Activated CD4-positive, alpha-beta memory T cell treated with anti-CD3 and anti-CD28 coated beads for 36 hours (primary cell): Measurements from ENCODE around the gene UTP25. TPM values are rescaled to one million over a fixed set of nuclear protein-coding genes. Genes with fewer than 3 reads are reported as not detected.
A peak's percentile ranks its signal among the peaks of the same experiment; 100 is the strongest.

ENCODE experiments used
- CTCF ChIA-PET: fragments of 350-600 bp; sonication (Branson Sonifier 250); formaldehyde crosslinking; loops from one replicate; lab custom pipeline; 2021; ENCODE audit warnings: antibody characterized with exemption, inconsistent platforms; lab: Charles Lee
- POLR2A ChIA-PET: fragments of 350-600 bp; sonication (Branson Sonifier 250); formaldehyde crosslinking; loops from one replicate; lab custom pipeline; 2021; ENCODE audit warnings: antibody characterized with exemption; lab: Charles Lee
- DNase-seq: peaks from one replicate; pipeline ENCODE4 v3.0.0-alpha.2; 2020
- H3K27ac Mint-ChIP-seq: one replicate; pipeline ENCODE4 v1.8.0; 2021; ENCODE audit warnings: mixed read lengths
- H3K27me3 Mint-ChIP-seq: one replicate; pipeline ENCODE4 v1.8.0; 2021; ENCODE audit warnings: mixed read lengths
- H3K36me3 Mint-ChIP-seq: one replicate; pipeline ENCODE4 v1.8.0; 2021; ENCODE audit warnings: mixed read lengths
- H3K4me1 Mint-ChIP-seq: one replicate; pipeline ENCODE4 v1.8.0; 2021; ENCODE audit warnings: low read depth, mixed read lengths
- H3K4me3 Mint-ChIP-seq: one replicate; pipeline ENCODE4 v1.8.0; 2021; ENCODE audit warnings: mild to moderate bottlenecking, mixed read lengths
- H3K9me3 Mint-ChIP-seq: one replicate; pipeline ENCODE4 v1.8.0; 2021; ENCODE audit warnings: mixed read lengths
- intact Hi-C: fragments of 100-400 bp; cut with micrococcal nuclease; formaldehyde crosslinking; loops from one replicate; pipeline ENCODE4 v1.15.1; 2023
- total RNA-seq, 2 experiments: library from RNA; stranded (reverse); gene quantifications; one replicate each; pipeline ENCODE4 v1.2.3, GENCODE V29; 2021

UTP25 gene
- total RNA-seq, 2 experiments from 2014 or later = 6.6 to 7.1 TPM

DNA sequence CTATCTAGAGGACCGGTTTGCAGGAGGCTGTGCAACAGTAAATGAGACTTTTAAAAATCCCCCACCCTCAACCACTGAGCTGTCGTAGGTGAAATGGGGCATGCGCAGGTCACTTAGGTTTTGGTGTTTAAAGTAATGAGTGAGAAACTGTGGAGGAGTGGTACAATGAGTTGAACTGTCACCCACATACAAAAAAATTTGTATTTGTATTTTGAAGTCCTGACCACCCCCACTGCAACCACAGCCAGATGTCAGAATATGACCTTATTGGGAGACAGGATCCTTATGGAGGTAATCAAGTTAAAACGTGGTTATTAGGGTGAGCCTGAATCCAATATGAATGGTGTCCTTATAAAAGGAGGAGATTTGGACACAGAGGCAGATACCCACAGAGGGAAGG lies 20.3 kb upstream of the UTP25 start:
- ChIA-PET CTCF (interaction anchor here (5.4 kb wide), 1 partner anchor 16 kb away, joined by 52 read pairs; no protein-coding TSS in a partner anchor), POLR2A (interaction anchor here (0.6 kb wide), 2 partner anchors 414 to 960 kb away, joined by 3 to 4 read pairs; no protein-coding TSS in a partner anchor)
- Mint-ChIP-seq H3K27me3 (peaks cover 5% of the 10 kb centered on the region), H3K36me3 (no peaks in the 10 kb centered on the region), H3K27ac (no peak overlapping the region), H3K9me3 (no peaks in the 10 kb centered on the region), H3K4me1 (peaks cover 9% of the 10 kb centered on the region), H3K4me3 (no peak overlapping the region)
- intact Hi-C loops = no loop called here
- DNase-seq = no peak

DNA sequence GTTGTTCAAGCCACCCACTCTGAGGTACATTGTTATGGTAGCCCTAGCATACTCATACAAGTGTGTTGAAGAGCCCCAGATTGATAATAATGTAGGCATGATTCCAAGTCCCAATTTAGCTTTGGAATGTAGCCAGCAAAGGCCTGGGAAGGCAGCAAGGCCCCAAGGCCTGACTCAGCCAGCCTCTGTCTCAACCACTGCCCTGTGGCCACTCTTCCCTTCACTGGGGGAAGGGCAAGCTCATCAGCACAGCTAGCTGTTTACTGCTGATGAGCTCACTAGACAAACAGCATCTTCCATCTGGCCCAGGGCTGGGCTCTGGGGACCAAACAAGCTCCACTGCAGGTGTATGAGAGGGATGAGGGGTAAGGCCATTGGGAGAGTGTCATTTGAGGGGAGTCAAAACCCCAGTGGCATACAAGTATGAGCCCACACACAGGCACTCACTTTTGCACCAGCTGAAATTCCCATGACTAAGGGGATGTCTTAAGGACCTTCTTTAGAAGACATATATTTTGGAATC lies 19.7 kb upstream of the UTP25 start:
- peaks cover 5% of the 10 kb centered on the region for H3K27me3 Mint-ChIP-seq
- no peak overlapping the region for H3K27ac Mint-ChIP-seq
- peaks cover 9% of the 10 kb centered on the region for H3K4me1 Mint-ChIP-seq
- no peak overlapping the region for H3K4me3 Mint-ChIP-seq
- ChIA-PET POLR2A (interaction anchor here (0.6 kb wide), 2 partner anchors 414 to 959 kb away, joined by 3 to 4 read pairs; no protein-coding TSS in a partner anchor), CTCF (interaction anchor here (5.4 kb wide), 1 partner anchor 15 kb away, joined by 52 read pairs; no protein-coding TSS in a partner anchor)
- no peaks in the 10 kb centered on the region for H3K36me3 Mint-ChIP-seq
- no peaks in the 10 kb centered on the region for H3K9me3 Mint-ChIP-seq
- intact Hi-C loops = no loop called here
- no peak for DNase-seq

DNA sequence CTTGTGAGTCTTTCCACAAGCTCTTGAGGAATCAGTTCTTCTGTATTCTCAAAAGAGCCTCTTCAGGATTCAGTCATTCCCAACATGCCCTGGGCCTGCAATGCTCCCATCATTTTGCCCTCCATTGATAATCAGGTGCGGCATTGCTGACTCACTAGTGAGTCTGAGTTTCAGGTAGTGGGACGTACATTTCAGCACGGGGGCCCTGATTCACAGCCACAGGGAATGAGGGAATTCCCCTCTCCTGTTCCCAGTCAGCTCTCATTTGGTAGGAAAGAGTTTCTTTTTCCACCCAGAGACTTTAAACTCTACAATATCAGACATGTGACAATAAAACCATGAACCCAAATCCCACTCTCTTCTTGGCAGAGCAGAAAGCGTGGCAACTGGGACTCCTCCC lies 18.2 kb upstream of the UTP25 start:
- POLR2A ChIA-PET = no interaction called here
- Mint-ChIP-seq H3K27ac (no peak overlapping the region), H3K36me3 (no peaks in the 10 kb centered on the region), H3K27me3 (peaks cover 5% of the 10 kb centered on the region), H3K4me3 (no peak overlapping the region), H3K4me1 (peaks cover 9% of the 10 kb centered on the region), H3K9me3 (no peaks in the 10 kb centered on the region)
- intact Hi-C loops = no loop called here
- DNase-seq = no peak
- CTCF ChIA-PET = interaction anchor here (1.7 to 5.4 kb wide), 2 partner anchors 14 to 180 kb away, joined by 3 to 52 read pairs; no protein-coding TSS in a partner anchor

DNA sequence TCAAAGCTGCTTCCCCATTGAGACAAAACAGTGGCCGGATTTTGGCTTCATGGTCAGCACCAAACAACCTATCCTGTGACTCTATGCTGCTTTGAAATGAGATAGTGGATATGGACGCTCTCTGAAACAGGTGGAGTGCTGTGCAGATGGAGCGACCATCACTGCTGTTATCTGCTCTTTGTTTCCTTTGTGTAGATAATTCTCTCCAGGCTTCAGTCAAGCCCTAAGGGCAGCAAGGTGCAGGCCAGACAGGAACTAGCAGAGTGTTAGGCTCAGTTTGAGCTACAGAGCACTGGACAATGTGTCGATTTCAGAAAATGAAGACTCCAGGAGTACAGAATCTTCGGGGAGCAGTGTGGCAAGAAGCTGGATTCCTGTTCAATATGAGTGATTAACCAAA lies 17.0 kb upstream of the UTP25 start:
- ChIA-PET CTCF (interaction anchor here (0.6 to 5.4 kb wide), 5 partner anchors 8 to 178 kb away, joined by 3 to 52 read pairs (median 3); partner anchors contain the start of gene UTP25), POLR2A (interaction anchor here (0.8 kb wide), 2 partner anchors 12 to 49 kb away, joined by 3 read pairs; no protein-coding TSS in a partner anchor)
- Mint-ChIP-seq H3K27ac (no peak overlapping the region), H3K4me3 (no peak overlapping the region), H3K4me1 (peaks cover 10% of the 10 kb centered on the region), H3K9me3 (no peaks in the 10 kb centered on the region), H3K36me3 (no peaks in the 10 kb centered on the region), H3K27me3 (no peaks in the 10 kb centered on the region)
- intact Hi-C loops = no loop called here
- no peak for DNase-seq

DNA sequence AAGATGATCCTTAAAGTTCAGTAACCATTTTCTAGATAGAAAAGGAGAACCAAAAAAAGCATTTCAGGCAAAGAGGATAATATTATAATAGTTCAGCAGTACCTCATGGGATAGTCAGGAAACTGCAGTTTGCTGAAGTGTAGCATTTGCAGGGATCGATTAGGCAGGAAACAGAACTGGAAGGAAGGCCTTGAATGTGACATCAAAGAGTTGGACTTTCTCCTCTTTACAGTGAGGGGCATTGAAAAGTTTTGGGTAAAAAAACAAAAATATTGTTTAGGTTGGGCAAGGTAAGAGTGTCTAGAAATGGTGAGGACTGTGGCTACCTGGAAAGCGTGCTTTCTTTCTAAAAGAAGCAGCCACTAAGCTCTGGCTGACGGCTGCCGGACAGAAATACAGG lies 13.9 kb upstream of the UTP25 start:
- H3K36me3 Mint-ChIP-seq = no peaks in the 10 kb centered on the region
- CTCF ChIA-PET = interaction anchor here (0.8 to 2.8 kb wide), 2 partner anchors 10 to 51 kb away, joined by 4 to 30 read pairs; no protein-coding TSS in a partner anchor
- peaks cover 4% of the 10 kb centered on the region for H3K27me3 Mint-ChIP-seq
- H3K9me3 Mint-ChIP-seq = no peaks in the 10 kb centered on the region
- H3K27ac Mint-ChIP-seq = no peak overlapping the region
- H3K4me1 Mint-ChIP-seq = peaks cover 8% of the 10 kb centered on the region
- POLR2A ChIA-PET = no interaction called here
- intact Hi-C loops = no loop called here
- no peak overlapping the region for H3K4me3 Mint-ChIP-seq
- no peak for DNase-seq

DNA sequence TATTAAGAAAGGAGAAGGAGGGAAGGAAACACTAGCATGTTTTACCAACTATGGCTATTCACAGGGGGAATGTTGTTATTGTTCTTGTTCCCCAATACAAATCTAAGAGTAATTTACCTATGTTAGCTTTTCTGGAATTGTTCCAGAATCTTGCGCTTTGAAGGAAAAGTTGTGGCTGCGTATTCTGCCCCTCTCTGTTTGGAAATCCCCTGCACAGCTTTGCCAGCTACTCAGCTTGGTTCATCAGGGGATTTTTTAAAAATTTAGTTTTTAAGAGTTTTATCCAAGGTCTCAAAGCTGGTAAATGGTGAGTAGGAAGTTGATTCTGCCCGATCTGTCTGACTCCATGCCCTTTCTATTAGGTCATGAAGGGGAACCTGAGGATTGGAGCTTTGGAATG lies 12.3 kb upstream of the UTP25 start:
- ChIA-PET CTCF (interaction anchor here (0.9 to 2.8 kb wide), 4 partner anchors 8 to 45 kb away, joined by 3 to 30 read pairs (median 4); partner anchors contain the start of gene UTP25), POLR2A (no interaction called here)
- Mint-ChIP-seq H3K27me3 (peaks cover 4% of the 10 kb centered on the region), H3K4me3 (no peak overlapping the region), H3K27ac (no peak overlapping the region), H3K36me3 (no peaks in the 10 kb centered on the region), H3K4me1 (peaks cover 8% of the 10 kb centered on the region), H3K9me3 (no peaks in the 10 kb centered on the region)
- intact Hi-C loops = no loop called here
- DNase-seq = no peak

DNA sequence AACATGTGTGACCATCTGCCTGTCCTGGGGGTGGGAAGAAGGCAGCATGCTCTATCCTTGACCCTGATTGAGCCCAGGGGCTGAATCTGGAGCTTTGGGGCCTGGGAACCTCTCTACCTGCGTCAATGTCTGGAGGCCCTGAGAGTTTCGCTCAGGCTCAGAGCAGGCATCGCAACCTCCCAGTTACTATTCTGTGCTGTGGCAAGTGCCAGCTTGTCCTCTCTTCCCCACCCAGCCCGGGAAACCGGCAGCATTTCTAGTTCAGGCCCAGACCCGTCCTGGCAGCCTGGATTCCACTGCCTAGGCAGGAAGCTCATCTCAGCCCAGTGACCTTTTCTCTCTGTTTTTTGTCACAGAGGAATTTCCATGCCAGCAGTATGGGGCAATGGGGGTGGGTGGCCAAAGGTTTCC lies 11.8 kb upstream of the UTP25 start:
- ChIA-PET POLR2A (no interaction called here), CTCF (interaction anchor here (0.9 to 2.8 kb wide), 4 partner anchors 8 to 44 kb away, joined by 3 to 30 read pairs (median 4); partner anchors contain the start of gene UTP25)
- Mint-ChIP-seq H3K9me3 (no peaks in the 10 kb centered on the region), H3K4me1 (peaks cover 8% of the 10 kb centered on the region), H3K27ac (peak overlapping the region; percentile 44), H3K27me3 (peaks cover 5% of the 10 kb centered on the region), H3K36me3 (no peaks in the 10 kb centered on the region), H3K4me3 (no peak overlapping the region)
- DNase-seq = no peak
- intact Hi-C loops = no loop called here

DNA sequence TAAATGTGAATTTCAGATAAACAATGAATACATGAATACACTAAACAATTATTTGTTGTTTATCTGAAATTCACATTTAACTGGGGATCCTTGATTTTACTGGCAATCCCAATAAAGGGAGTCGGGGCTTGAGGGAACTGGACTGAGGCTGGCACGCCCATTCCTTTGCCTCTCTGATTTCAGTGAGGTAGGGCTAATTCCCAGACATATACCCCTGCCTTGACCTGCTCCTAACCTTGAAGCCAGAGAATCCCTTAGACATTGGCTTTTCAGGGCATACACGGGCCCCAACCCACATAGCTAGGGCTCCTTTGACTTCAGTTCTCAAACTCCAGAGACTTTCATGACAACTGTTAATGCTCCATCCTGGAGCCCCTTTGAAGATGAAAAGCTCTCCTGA lies 10.8 kb upstream of the UTP25 start:
- intact Hi-C loops = no loop called here
- no peaks in the 10 kb centered on the region for H3K9me3 Mint-ChIP-seq
- no peak overlapping the region for H3K4me3 Mint-ChIP-seq
- no peaks in the 10 kb centered on the region for H3K36me3 Mint-ChIP-seq
- DNase-seq = no peak
- H3K4me1 Mint-ChIP-seq = peaks cover 8% of the 10 kb centered on the region
- ChIA-PET CTCF (interaction anchor here (1.9 kb wide), 1 partner anchor 10 kb away, joined by 7 read pairs; the partner anchor contains the start of gene UTP25), POLR2A (no interaction called here)
- peaks cover 11% of the 10 kb centered on the region for H3K27me3 Mint-ChIP-seq
- no peak overlapping the region for H3K27ac Mint-ChIP-seq

DNA sequence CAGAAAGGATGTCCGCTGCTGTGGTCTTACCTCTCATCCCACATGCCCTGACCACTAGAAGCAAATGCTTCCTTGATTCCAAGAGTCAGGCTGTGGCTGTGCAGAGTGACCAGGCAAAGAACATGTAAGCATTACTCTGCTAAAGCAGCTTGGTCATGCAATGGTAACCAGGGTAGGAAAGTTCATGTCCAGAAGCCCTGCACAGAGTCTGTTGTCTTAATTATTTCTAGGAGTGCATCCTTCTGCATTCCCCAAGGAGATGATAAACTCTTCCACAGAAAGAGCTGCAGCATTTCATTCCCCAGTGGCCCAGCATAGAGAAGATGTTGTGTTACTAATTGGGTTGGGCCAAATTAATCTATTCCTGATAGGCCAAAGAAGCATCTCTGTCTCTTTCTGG lies 10.1 kb upstream of the UTP25 start:
- H3K4me3 Mint-ChIP-seq = no peak overlapping the region
- no peaks in the 10 kb centered on the region for H3K9me3 Mint-ChIP-seq
- CTCF ChIA-PET = interaction anchor here (1.9 kb wide), 1 partner anchor 10 kb away, joined by 7 read pairs; the partner anchor contains the start of gene UTP25
- DNase-seq = no peak
- H3K4me1 Mint-ChIP-seq = peaks cover 10% of the 10 kb centered on the region
- H3K36me3 Mint-ChIP-seq = no peaks in the 10 kb centered on the region
- H3K27ac Mint-ChIP-seq = no peak overlapping the region
- peaks cover 14% of the 10 kb centered on the region for H3K27me3 Mint-ChIP-seq
- intact Hi-C loops = no loop called here
- POLR2A ChIA-PET = no interaction called here

DNA sequence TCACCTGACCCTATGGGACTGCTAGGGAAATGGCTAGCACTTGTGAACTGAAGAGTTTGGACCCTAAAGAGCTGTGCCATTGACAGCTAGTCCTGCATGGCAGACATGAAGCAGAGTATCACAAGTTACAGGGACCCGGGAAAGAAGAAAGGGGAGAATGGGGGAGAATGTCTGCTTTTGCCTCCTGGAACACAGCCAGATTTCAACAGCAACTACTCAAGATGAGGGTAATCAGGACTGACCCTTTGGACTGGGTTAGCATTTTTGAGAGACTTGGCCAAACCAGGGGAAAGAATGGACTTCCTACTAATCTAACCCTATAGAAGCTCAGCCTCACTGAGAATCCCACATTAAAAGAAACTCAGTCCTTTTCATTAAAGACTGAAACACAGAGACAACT lies 8.7 kb upstream of the UTP25 start:
- H3K27me3 Mint-ChIP-seq = peaks cover 18% of the 10 kb centered on the region
- no peaks in the 10 kb centered on the region for H3K36me3 Mint-ChIP-seq
- intact Hi-C loops = no loop called here
- H3K4me3 Mint-ChIP-seq = no peak overlapping the region
- H3K4me1 Mint-ChIP-seq = peaks cover 19% of the 10 kb centered on the region
- POLR2A ChIA-PET = no interaction called here
- H3K9me3 Mint-ChIP-seq = no peaks in the 10 kb centered on the region
- no peak overlapping the region for H3K27ac Mint-ChIP-seq
- CTCF ChIA-PET = interaction anchor here (0.6 to 1.9 kb wide), 3 partner anchors 8 to 98 kb away, joined by 3 to 7 read pairs (median 5); partner anchors contain the start of gene UTP25
- no peak for DNase-seq

DNA sequence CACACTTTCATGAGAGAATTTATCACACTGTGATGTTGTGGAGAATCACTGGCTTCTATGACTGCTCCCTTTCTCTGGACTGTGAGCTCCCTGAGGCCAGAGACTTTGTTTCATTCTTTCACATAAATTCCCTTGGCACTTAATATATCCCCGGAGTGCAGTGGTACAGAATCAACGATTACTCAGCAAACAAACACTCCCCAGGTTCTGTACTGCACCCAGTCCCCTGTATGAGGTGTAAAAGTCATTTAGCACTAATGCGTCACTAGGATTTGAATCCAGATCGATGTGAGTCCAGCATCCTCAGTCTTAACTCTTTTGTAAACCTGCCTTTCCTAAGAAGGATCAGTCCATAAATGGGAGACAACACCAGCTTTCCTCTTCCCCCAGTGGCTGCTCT lies 6.8 kb upstream of the UTP25 start:
- Mint-ChIP-seq H3K4me1 (peaks cover 13% of the 10 kb centered on the region), H3K36me3 (no peaks in the 10 kb centered on the region), H3K27me3 (peaks cover 18% of the 10 kb centered on the region), H3K9me3 (no peaks in the 10 kb centered on the region), H3K27ac (no peak overlapping the region), H3K4me3 (no peak overlapping the region)
- ChIA-PET CTCF (interaction anchor here (0.6 to 4.5 kb wide), 6 partner anchors 10 to 490 kb away, joined by 3 to 51 read pairs (median 3); partner anchors contain the start of gene C1orf74), POLR2A (interaction anchor here (0.6 kb wide), 1 partner anchor 422 kb away, joined by 3 read pairs; no protein-coding TSS in a partner anchor)
- no peak for DNase-seq
- intact Hi-C loops = no loop called here

DNA sequence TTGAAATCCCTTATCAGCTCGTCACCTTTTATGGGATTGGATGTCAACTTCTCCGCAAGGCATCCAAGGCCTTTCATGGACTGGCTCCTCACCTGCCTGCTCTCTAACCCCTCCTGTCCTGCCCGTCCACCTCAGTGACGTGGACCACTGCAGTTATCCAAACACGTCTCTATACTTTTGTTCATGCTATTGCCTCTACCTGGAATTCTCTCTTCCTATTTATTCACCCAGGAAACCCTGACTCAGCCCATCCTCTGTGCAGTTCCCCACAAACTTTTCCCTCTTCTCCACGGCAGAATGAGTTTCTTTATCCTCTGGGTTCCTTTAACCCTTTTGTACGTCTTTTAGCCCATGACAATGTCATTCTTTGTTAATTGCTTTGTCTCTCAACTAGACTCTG lies 5.1 kb upstream of the UTP25 start:
- Mint-ChIP-seq H3K4me3 (no peak overlapping the region), H3K27ac (no peak overlapping the region), H3K9me3 (no peaks in the 10 kb centered on the region), H3K27me3 (peaks cover 18% of the 10 kb centered on the region), H3K36me3 (no peaks in the 10 kb centered on the region), H3K4me1 (peaks cover 18% of the 10 kb centered on the region)
- ChIA-PET POLR2A (interaction anchor here (1.4 kb wide), 1 partner anchor 12 kb away, joined by 3 read pairs; no protein-coding TSS in a partner anchor), CTCF (interaction anchor here (0.6 to 4.5 kb wide), 39 partner anchors 8 to 519 kb away, joined by 3 to 52 read pairs (median 6); partner anchors contain the start of genes C1orf74, IRF6, LAMB3 and TRAF3IP3)
- intact Hi-C loops = loop anchor here (1.0 kb wide), 1 partner anchor 38 kb away; the partner anchor contains the start of gene C1orf74
- no peak for DNase-seq
